Astrocyte of the cerebellum (primary cell): ENCODE data around the gene DRC7.

ENCODE experiments used
- DNase-seq: peaks from one replicate; pipeline ENCODE4 v3.0.0-alpha.2; 2011; ENCODE audit warnings: low read depth
- H3K4me3 ChIP-seq: 2 replicates; pipeline ENCODE4 v1.5.1; 2011; ENCODE audit warnings: mild to moderate bottlenecking, low read depth, low read length, moderate library complexity
- in situ Hi-C: cut with HindIII; loops from 2 replicates; pipeline ENCODE4 v1.10.0; 2017; ENCODE audit warnings: low sequenced_read_pairs
- TF ChIP-seq, protein P1 (sequence below): IDR thresholded peaks from 2 replicates; pipeline ENCODE4 v1.5.1; 2012; ENCODE audit warnings: low read length, low read depth, moderate library complexity, mild to moderate bottlenecking; ENCODE audit errors: missing control alignments

The DRC7 gene

DNA sequence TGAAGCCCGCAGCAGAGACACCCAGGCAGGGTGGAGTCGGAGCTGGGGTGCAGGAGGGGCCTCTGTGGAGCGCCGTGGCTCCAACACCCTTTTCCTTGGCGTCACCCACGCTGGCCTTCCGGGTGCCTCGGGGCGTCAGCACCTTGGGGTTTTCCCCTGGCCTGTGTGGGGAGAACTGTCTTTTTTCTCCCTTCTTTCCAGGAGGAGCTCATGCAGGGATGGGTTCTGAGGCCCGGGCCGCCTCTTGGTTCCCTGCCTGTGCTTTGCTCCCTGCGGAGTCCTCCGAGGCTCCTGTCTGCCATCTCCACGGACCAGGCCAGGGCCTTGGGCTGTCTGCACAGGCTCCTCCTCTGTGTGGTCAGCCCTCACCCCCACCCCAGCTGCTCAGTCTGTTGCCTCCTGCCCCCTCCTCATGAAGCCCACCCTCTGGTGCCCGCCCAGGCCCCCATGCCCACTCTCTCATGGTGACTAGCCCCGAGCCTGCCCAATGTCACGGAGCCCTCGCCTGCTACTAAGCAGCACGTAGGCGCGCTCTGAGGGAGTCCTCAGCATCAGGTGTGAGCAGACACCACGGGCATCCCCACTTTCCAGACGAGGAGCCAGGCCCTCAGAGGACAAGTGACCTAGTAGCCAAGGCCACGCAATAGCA lies 45.9 kb downstream of the DRC7 start:
- in situ Hi-C loops, result no loop called here
- DNase-seq, result no peak
- H3K4me3 ChIP-seq, result no peak overlapping the region
- TF ChIP-seq, protein P1, sequence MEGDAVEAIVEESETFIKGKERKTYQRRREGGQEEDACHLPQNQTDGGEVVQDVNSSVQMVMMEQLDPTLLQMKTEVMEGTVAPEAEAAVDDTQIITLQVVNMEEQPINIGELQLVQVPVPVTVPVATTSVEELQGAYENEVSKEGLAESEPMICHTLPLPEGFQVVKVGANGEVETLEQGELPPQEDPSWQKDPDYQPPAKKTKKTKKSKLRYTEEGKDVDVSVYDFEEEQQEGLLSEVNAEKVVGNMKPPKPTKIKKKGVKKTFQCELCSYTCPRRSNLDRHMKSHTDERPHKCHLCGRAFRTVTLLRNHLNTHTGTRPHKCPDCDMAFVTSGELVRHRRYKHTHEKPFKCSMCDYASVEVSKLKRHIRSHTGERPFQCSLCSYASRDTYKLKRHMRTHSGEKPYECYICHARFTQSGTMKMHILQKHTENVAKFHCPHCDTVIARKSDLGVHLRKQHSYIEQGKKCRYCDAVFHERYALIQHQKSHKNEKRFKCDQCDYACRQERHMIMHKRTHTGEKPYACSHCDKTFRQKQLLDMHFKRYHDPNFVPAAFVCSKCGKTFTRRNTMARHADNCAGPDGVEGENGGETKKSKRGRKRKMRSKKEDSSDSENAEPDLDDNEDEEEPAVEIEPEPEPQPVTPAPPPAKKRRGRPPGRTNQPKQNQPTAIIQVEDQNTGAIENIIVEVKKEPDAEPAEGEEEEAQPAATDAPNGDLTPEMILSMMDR, result no peak

- DNase-seq, result no peak
- TF ChIP-seq, protein P1, result no peak
- in situ Hi-C loops, result no loop called here
- H3K4me3 ChIP-seq, result no peak overlapping the region
Observed at GRCh38 chr16:57741660-57742191, 47.1 kb downstream of the DRC7 start.

DNA sequence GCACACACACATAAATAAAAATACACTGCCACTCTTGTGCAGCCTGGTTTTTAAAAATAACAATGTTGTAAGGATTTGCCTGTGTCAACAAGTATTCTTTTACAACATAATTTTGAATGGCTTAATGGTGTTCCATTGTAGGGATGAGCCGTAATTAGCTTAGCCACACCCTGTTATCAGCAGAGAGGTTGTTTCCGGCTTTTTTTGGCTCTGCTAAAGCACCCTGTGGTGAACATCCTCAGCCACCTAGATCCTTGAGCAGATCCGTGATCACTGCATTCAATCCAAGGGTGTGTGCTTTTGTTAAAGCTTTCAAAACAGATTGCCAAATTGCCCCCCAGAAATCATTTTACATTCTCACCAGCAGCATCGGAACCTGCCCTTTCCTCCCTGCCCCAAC lies 47.9 kb downstream of the DRC7 start:
- TF ChIP-seq, protein P1, result no peak
- DNase-seq, result no peak
- in situ Hi-C loops, result no loop called here
- H3K4me3 ChIP-seq, result no peak overlapping the region

GRCh38 chr16:57743458-57743857 lies 48.9 kb downstream of the DRC7 start:
- TF ChIP-seq, protein P1, result no peak
- in situ Hi-C loops, result no loop called here
- no peak for DNase-seq
- H3K4me3 ChIP-seq, result no peak overlapping the region

DNA sequence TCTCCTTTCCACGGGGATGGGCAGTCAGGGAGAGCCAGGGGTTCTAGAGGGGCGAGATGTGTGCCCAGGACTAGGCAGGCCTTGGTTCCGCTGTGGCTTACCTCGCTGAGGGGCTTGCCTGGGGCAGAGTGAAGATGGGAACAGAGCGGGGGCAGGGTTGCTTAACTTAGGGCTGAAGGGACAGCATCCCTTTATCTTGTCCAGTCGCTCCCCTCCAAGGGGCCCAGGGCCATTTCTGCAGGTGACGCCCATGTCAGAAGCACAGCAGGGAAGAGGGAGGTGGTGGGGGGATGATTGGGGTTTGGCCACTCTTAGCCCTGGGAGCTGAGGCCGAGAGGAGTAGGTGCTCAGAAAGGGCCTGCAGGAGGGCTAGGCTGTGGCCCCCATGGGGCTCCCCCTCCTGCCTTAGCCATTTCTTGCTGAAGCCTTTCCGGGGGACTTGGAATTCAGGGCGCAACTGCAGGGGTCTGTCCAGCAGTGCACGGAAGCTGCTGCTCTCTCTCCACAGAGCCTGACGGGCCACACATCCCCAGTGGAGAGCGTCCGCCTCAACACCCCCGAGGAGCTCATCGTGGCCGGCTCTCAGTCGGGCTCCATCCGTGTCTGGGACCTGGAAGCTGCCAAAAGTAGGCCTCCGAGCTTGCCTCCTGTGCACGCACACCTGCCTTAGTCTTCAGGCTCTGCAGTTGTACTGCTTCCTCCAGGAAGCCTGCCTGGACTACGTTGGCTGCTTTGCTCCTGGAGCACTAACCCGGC lies 49.5 kb downstream of the DRC7 start:
- in situ Hi-C loops, result no loop called here
- no peak overlapping the region for H3K4me3 ChIP-seq
- DNase-seq, result no peak
- TF ChIP-seq, protein P1, result no peak

DNA sequence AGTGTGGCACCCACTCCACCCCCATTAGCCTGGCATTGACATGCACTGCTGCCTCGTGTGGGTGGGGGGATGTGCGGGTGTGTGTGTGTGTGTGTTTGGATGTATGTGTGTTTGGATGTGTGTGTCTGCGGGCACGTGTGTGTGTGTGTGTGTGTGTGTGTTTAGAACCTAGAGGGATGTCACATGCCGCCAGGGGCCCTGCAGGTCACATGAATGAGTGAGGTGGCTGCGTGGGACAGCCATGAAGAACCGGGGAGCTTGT lies 50.0 kb downstream of the DRC7 start:
- TF ChIP-seq, protein P1, result no peak
- DNase-seq, result no peak
- H3K4me3 ChIP-seq, result no peak overlapping the region
- in situ Hi-C loops, result no loop called here
